ENCODE results near the gene SNX13.
"Not testable (repeated sequence)": the region's sequence is repeated elsewhere in the genome, so short reads cannot be mapped to it uniquely, and the experiment has no call there.

The SNX13 gene

GRCh38 chr7:17910377-17910776 lies 29.9 kb downstream of the SNX13 start:
- TF ChIP-seq POLR2AphosphoS5 (IDR thresholded peaks at IDR 0.05; ENCODE audit: low read depth): no peak
- no peak overlapping the region for H3K27ac ChIP-seq (replicated peaks)
- no peaks in the 10 kb centered on the region for H3K27me3 ChIP-seq (ENCODE audit: insufficient read depth, poor library complexity, severe bottlenecking)
- no peak overlapping the region for H3K4me3 ChIP-seq (replicated peaks; ENCODE audit: insufficient read depth, low read length)
- DNase-seq (ENCODE audit: low read depth in 1 of 2, low spot score in 1 of 2): no peak

DNA sequence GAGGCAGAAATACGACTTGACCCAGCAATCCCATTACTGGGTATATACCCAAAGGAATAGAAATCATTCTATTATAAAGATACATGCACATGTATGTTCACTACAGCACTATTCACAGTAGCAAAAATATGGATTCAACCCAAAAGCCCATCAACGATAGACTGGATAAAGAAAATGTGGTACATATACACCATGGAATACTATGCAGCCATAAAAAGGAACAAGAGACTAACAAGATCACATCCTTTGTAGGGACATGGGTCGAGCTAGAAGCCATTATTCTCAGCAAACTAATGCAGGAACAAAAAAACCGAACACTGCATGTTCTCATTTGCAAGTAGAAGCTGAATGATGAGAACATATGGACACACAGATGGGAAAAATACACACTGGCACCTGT lies 31.0 kb downstream of the SNX13 start:
- H3K27me3 ChIP-seq (ENCODE audit: insufficient read depth, poor library complexity, severe bottlenecking); H3K4me3 ChIP-seq (replicated peaks; ENCODE audit: insufficient read depth, low read length); H3K27ac ChIP-seq (replicated peaks); DNase-seq (ENCODE audit: low read depth in 1 of 2, low spot score in 1 of 2): not testable (repeated sequence)

DNA sequence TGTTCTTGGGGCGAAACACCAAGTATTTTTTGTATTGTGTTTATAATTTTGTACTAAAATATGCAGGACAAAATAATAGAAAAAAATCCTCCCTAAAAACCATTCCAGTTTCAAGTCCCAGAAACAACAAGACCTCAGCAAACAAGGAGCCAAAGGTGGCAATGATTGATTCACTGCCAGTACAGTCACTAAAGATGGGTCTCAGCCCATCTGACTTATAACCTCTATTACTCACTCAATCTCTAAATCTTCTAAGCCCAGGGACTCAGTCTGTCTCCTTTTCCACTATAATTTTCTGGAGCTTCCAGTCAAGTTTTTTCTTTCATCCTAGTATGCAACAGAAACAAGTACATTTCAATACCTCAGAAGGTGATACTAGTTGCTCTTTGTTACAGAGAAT lies 33.3 kb downstream of the SNX13 start:
- TF ChIP-seq GABPA (IDR thresholded peaks at IDR 0.05; ENCODE audit: low read depth) (no peak), POLR2AphosphoS5 (IDR thresholded peaks at IDR 0.05; ENCODE audit: low read depth) (no peak), SPI1 (IDR thresholded peaks at IDR 0.05; ENCODE audit: borderline replicate concordance, low read depth) (no peak), REST (IDR thresholded peaks at IDR 0.05; ENCODE audit: insufficient replicate concordance, low read depth) (no peak)
- TF ChIP-seq, protein P1, sequence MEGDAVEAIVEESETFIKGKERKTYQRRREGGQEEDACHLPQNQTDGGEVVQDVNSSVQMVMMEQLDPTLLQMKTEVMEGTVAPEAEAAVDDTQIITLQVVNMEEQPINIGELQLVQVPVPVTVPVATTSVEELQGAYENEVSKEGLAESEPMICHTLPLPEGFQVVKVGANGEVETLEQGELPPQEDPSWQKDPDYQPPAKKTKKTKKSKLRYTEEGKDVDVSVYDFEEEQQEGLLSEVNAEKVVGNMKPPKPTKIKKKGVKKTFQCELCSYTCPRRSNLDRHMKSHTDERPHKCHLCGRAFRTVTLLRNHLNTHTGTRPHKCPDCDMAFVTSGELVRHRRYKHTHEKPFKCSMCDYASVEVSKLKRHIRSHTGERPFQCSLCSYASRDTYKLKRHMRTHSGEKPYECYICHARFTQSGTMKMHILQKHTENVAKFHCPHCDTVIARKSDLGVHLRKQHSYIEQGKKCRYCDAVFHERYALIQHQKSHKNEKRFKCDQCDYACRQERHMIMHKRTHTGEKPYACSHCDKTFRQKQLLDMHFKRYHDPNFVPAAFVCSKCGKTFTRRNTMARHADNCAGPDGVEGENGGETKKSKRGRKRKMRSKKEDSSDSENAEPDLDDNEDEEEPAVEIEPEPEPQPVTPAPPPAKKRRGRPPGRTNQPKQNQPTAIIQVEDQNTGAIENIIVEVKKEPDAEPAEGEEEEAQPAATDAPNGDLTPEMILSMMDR (IDR thresholded peaks at IDR 0.05; ENCODE audit: insufficient read depth, low read length): no peak
- DNase-seq (ENCODE audit: low read depth in 1 of 2, low spot score in 1 of 2): no peak
- Histone ChIP-seq H3K4me3 (replicated peaks; ENCODE audit: insufficient read depth, low read length) (no peak overlapping the region), H3K27me3 (ENCODE audit: insufficient read depth, poor library complexity, severe bottlenecking) (no peaks in the 10 kb centered on the region), H3K27ac (replicated peaks) (no peak overlapping the region)

DNA sequence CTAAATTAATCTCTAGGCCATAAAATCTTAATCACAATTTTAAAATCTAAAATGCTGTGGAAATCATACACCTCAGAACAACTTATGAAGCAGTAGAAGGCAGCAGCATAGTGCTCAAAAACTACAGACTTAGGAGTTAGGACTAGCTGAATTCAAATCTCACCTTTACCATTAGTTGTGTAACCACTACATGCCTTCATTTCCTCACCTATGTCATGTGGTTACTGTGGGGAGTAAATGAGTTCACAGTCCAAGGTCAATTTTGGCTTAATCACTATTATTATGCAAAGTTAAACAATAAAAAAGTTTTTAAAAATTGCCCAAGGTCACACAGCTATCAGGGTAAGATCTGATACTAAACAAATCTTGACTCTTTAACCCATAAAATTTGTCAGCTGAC lies 37.0 kb downstream of the SNX13 start:
- H3K4me3 ChIP-seq (replicated peaks; ENCODE audit: insufficient read depth, low read length): no peak overlapping the region
- DNase-seq (ENCODE audit: low read depth in 1 of 2, low spot score in 1 of 2): no peak
- H3K27me3 ChIP-seq (ENCODE audit: insufficient read depth, poor library complexity, severe bottlenecking): no peaks in the 10 kb centered on the region
- TF ChIP-seq GABPA (IDR thresholded peaks at IDR 0.05; ENCODE audit: low read depth) (no peak), POLR2AphosphoS5 (IDR thresholded peaks at IDR 0.05; ENCODE audit: low read depth) (no peak), REST (IDR thresholded peaks at IDR 0.05; ENCODE audit: insufficient replicate concordance, low read depth) (no peak), SPI1 (IDR thresholded peaks at IDR 0.05; ENCODE audit: borderline replicate concordance, low read depth) (no peak)
- TF ChIP-seq, protein P1 (IDR thresholded peaks at IDR 0.05; ENCODE audit: insufficient read depth, low read length): no peak
- no peak overlapping the region for H3K27ac ChIP-seq (replicated peaks)

GRCh38 chr7:17902599-17902998 lies 37.7 kb downstream of the SNX13 start:
- DNase-seq (ENCODE audit: low read depth in 1 of 2, low spot score in 1 of 2): no peak
- Histone ChIP-seq H3K27ac (replicated peaks) (no peak overlapping the region), H3K27me3 (ENCODE audit: insufficient read depth, poor library complexity, severe bottlenecking) (no peaks in the 10 kb centered on the region), H3K4me3 (replicated peaks; ENCODE audit: insufficient read depth, low read length) (no peak overlapping the region)
- TF ChIP-seq SPI1 (IDR thresholded peaks at IDR 0.05; ENCODE audit: borderline replicate concordance, low read depth) (no peak), POLR2AphosphoS5 (IDR thresholded peaks at IDR 0.05; ENCODE audit: low read depth) (no peak), REST (IDR thresholded peaks at IDR 0.05; ENCODE audit: insufficient replicate concordance, low read depth) (no peak), GABPA (IDR thresholded peaks at IDR 0.05; ENCODE audit: low read depth) (no peak)
- TF ChIP-seq, protein P1 (IDR thresholded peaks at IDR 0.05; ENCODE audit: insufficient read depth, low read length): no peak

All from HL-60 (cell line).